ENCODE results near the gene NFU1.

Gene NFU1

DNA sequence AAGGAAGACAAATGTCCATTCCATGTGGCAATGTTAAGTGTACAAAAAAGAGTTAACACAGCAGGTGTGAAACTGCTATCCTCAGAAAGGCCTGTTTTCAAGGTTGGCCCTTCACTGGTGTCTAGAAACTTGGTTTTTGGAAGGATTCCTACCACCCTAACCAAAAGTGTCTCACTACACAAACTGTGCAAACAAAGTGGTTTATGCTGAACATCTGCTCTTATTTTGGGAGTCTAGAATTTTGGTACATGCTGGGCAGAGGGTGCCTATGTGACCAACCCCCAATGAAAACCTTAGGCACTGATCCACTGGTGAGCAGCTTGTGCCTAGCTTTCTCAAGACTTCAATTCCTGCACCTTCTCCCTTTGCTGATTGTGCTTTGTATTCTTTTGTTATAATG, 64.5 kb downstream of the NFU1 start:
- peaks cover 43 to 47% of the 10 kb centered on the region in 2 experiments for H3K36me3 ChIP-seq (ENCODE audit: control insufficient read depth in 2 of 2, insufficient read depth in 1 of 2, low read length in 2 of 2)
- POLR2A ChIA-PET, result interaction anchor here (0.5 kb wide), 1 partner anchor 23 kb away, joined by 5 read pairs; no protein-coding TSS in a partner anchor

GRCh38 chr2:69369802-69370201, 67.4 kb downstream of the NFU1 start:
- no peak overlapping the region for H3K27ac ChIP-seq (ENCODE audit: extremely low read depth, low read depth, low read length)
- H3K4me1 ChIP-seq (ENCODE audit: control insufficient read depth, insufficient read depth, low read length), result no peaks in the 10 kb centered on the region
- no peaks in the 10 kb centered on the region for H3K9me3 ChIP-seq (ENCODE audit: control insufficient read depth, insufficient read depth, low read depth, low read length)
- TF ChIP-seq ZNF677 (tag by site-specific recombination; IDR thresholded peaks at IDR 0.05) (no peak), SP2 (tag by site-specific recombination; IDR thresholded peaks at IDR 0.05) (no peak), ZNF585B (tag by site-specific recombination; IDR thresholded peaks at IDR 0.05) (no peak), ZNF202 (tag by site-specific recombination; IDR thresholded peaks at IDR 0.05; ENCODE audit: borderline replicate concordance) (no peak), KLF17 (tag by site-specific recombination; IDR thresholded peaks at IDR 0.05) (no peak), ZNF776 (tag by site-specific recombination; IDR thresholded peaks at IDR 0.05; ENCODE audit: borderline replicate concordance) (no peak), PRDM4 (tag by site-specific recombination; IDR thresholded peaks at IDR 0.05) (no peak), ZNF10 (tag by site-specific recombination; IDR thresholded peaks at IDR 0.05) (no peak)
- H3K4me3 ChIP-seq (ENCODE audit: low read depth, low read length), result no peak overlapping the region
- CTCF ChIA-PET, result interaction anchor here (1.4 kb wide), 1 partner anchor 8 kb away, joined by 4 read pairs; no protein-coding TSS in a partner anchor
- POLR2A ChIA-PET, result no interaction called here
- H3K36me3 ChIP-seq (ENCODE audit: control insufficient read depth in 2 of 2, insufficient read depth in 1 of 2, low read length in 2 of 2), result peaks cover 61 to 62% of the 10 kb centered on the region in 2 experiments

More for the DNA sequence above, 64.5 kb downstream of the NFU1 start:
- Histone ChIP-seq H3K4me3 (ENCODE audit: low read depth, low read length) (no peak overlapping the region), H3K9me3 (ENCODE audit: control insufficient read depth, insufficient read depth, low read depth, low read length) (no peaks in the 10 kb centered on the region), H3K27ac (ENCODE audit: extremely low read depth, low read depth, low read length) (no peak overlapping the region), H3K4me1 (ENCODE audit: control insufficient read depth, insufficient read depth, low read length) (no peaks in the 10 kb centered on the region)
- peak; percentile 26; the same call in 1 of the 2 replicates for TF ChIP-seq PRDM1 (tag by site-specific recombination; IDR thresholded peaks at IDR 0.05)
- TF ChIP-seq ZNF10 (tag by site-specific recombination; IDR thresholded peaks at IDR 0.05), result no peak
- CTCF ChIA-PET, result interaction anchor here (0.6 to 1.1 kb wide), 3 partner anchors 61 to 188 kb away, joined by 3 to 4 read pairs (median 3); no protein-coding TSS in a partner anchor

GRCh38 chr2:69368588-69368987, 68.6 kb downstream of the NFU1 start:
- H3K9me3 ChIP-seq (ENCODE audit: control insufficient read depth, insufficient read depth, low read depth, low read length), result no peaks in the 10 kb centered on the region
- no peak overlapping the region for H3K4me3 ChIP-seq (ENCODE audit: low read depth, low read length)
- H3K27ac ChIP-seq (ENCODE audit: extremely low read depth, low read depth, low read length), result no peak overlapping the region
- H3K36me3 ChIP-seq (ENCODE audit: control insufficient read depth in 2 of 2, insufficient read depth in 1 of 2, low read length in 2 of 2), result peaks cover 69% of the 10 kb centered on the region in 2 experiments
- TF ChIP-seq, protein P1, sequence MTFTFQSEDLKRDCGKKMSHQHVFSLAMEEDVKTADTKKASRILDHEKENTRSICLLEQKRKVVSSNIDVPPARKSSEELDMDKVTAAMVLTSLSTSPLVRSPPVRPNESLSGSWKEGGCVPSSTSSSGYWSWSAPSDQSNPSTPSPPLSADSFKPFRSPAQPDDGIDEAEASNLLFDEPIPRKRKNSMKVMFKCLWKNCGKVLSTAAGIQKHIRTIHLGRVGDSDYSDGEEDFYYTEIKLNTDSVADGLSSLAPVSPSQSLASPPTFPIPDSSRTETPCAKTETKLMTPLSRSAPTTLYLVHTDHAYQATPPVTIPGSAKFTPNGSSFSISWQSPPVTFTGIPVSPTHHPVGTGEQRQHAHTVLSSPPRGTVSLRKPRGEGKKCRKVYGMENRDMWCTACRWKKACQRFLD (tag by site-specific recombination; IDR thresholded peaks at IDR 0.05), result no peak
- no peak for TF ChIP-seq ZNF629 (tag by site-specific recombination; IDR thresholded peaks at IDR 0.05)
- TF ChIP-seq ZNF514 (tag by site-specific recombination; IDR thresholded peaks at IDR 0.05), result no peak
- no peak for TF ChIP-seq ZNF707 (tag by site-specific recombination; IDR thresholded peaks at IDR 0.05)
- no peak for TF ChIP-seq ZNF660 (tag by site-specific recombination; IDR thresholded peaks at IDR 0.05)
- no peak for TF ChIP-seq KLF8 (tag by site-specific recombination; IDR thresholded peaks at IDR 0.05)
- no peak for TF ChIP-seq YY2 (tag by site-specific recombination; IDR thresholded peaks at IDR 0.05)
- TF ChIP-seq ZNF280C (tag by site-specific recombination; IDR thresholded peaks at IDR 0.05), result no peak
- CTCF ChIA-PET, result no interaction called here
- POLR2A ChIA-PET, result no interaction called here
- no peaks in the 10 kb centered on the region for H3K4me1 ChIP-seq (ENCODE audit: control insufficient read depth, insufficient read depth, low read length)
